Astrocyte (in vitro differentiated cells and primary cell): ENCODE data around the gene SNRPD3.

ENCODE experiments used
- EZH2 ChIP-seq: IDR thresholded peaks from 2 replicates; pipeline ENCODE4 v1.6.1; 2012; ENCODE audit warnings: mild to moderate bottlenecking, low read length, inconsistent platforms; ENCODE audit not compliant: insufficient read depth
- TF ChIP-seq, protein P1 (sequence below): IDR thresholded peaks from 2 replicates; pipeline ENCODE4 v1.5.1; 2011; ENCODE audit warnings: low read depth, mild to moderate bottlenecking, inconsistent platforms, low read length, moderate library complexity; ENCODE audit not compliant: insufficient read depth

DNA sequence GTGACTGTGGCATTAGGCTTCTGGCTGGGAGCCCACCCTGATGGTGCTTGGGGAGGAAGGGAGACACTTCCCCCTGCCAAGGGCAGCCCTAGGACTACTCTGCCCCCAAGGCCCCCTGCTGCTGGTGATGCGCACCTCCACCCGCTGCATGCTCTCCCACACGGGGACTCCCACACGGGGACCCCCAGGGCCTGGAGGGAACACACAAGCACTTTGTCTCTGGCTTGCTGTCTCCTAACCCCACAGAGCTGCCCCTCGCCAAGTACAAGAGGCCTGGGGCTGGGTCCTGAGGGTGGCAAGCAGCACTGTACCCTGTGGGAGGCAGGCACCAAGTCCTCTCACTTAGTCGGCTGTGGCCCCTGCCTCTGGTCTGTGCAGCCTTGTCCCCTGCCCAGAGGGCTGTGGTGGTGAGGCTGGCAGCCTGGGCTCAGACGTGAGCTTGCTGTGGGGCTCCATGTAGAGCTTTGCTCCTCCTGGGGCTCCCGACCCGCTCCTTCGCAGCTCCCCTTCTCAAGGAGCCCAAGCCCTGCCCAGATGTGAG, 29.1 kb downstream of the SNRPD3 start:
- TF ChIP-seq, protein P1, sequence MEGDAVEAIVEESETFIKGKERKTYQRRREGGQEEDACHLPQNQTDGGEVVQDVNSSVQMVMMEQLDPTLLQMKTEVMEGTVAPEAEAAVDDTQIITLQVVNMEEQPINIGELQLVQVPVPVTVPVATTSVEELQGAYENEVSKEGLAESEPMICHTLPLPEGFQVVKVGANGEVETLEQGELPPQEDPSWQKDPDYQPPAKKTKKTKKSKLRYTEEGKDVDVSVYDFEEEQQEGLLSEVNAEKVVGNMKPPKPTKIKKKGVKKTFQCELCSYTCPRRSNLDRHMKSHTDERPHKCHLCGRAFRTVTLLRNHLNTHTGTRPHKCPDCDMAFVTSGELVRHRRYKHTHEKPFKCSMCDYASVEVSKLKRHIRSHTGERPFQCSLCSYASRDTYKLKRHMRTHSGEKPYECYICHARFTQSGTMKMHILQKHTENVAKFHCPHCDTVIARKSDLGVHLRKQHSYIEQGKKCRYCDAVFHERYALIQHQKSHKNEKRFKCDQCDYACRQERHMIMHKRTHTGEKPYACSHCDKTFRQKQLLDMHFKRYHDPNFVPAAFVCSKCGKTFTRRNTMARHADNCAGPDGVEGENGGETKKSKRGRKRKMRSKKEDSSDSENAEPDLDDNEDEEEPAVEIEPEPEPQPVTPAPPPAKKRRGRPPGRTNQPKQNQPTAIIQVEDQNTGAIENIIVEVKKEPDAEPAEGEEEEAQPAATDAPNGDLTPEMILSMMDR, result no peak
- TF ChIP-seq EZH2, result no peak
